Neural cell (in vitro differentiated cells): Measurements from ENCODE around the gene NDOR1.

Experiments used
- CTCF ChIP-seq: fragments of 450-650 bp; IDR thresholded peaks from 2 replicates; pipeline ENCODE4 v1.5.1; 2014; ENCODE audit warnings: antibody characterized with exemption, mild to moderate bottlenecking, moderate library complexity; ENCODE audit not compliant: poor library complexity, severe bottlenecking
- POLR2AphosphoS5 ChIP-seq: IDR thresholded peaks from 2 replicates; pipeline ENCODE4 v1.6.1; 2012

- TF ChIP-seq CTCF = no peak
- no peak for TF ChIP-seq POLR2AphosphoS5
These were observed 28.7 kb downstream of the NDOR1 start for GRCh38 chr9:137234055-137234697.
